Erythroblast (primary cell): ENCODE data around the gene ELL.

Experiments used
- GATA1 ChIP-seq: IDR thresholded peaks from 2 replicates; pipeline ENCODE4 v1.6.1; 2011; ENCODE audit warnings: low read depth, mild to moderate bottlenecking, control low read depth, low read length, moderate library complexity
- POLR2A ChIP-seq: IDR thresholded peaks from 2 replicates; pipeline ENCODE4 v1.6.1; 2011; ENCODE audit warnings: mild to moderate bottlenecking, low read length

- TF ChIP-seq POLR2A (no peak), GATA1 (no peak)
These were observed 102.6 kb downstream of the ELL start, which contains the start of gene SSBP4 for GRCh38 chr19:18419195-18419698.
